NCI-H128 (cell line): ENCODE data around the gene ALG12.
"Not testable (repeated sequence)": the region's sequence is repeated elsewhere in the genome, so short reads cannot be mapped to it uniquely, and the experiment has no call there.

Source experiments
- DNase-seq: peaks from one replicate; lab custom pipeline; 2025; ENCODE audit not compliant: unreplicated experiment; lab: John Stamatoyannopoulos, UW

The ALG12 gene

GRCh38 chr22:49946612-49947295, 28.5 kb upstream of the ALG12 start:
- no peak for DNase-seq

- DNase-seq, result not testable (repeated sequence)
Measured at GRCh38 chr22:49945042-49945794, 27.0 kb upstream of the ALG12 start.

- no peak for DNase-seq
Measured at GRCh38 chr22:49944399-49944891, 26.2 kb upstream of the ALG12 start.

GRCh38 chr22:49943771-49944398, 25.6 kb upstream of the ALG12 start:
- no peak for DNase-seq

- no peak for DNase-seq
Measured at GRCh38 chr22:49943405-49943765, 25.1 kb upstream of the ALG12 start.

- no peak for DNase-seq
Measured at GRCh38 chr22:49942565-49943404, 24.5 kb upstream of the ALG12 start.

- no peak for DNase-seq
Measured at GRCh38 chr22:49941507-49942316, 23.5 kb upstream of the ALG12 start.

- DNase-seq, result no peak
Measured at GRCh38 chr22:49938565-49939136, 20.4 kb upstream of the ALG12 start.

- DNase-seq, result no peak
Measured at GRCh38 chr22:49937758-49938564, 19.7 kb upstream of the ALG12 start.

GRCh38 chr22:49936973-49937757, 18.9 kb upstream of the ALG12 start:
- no peak for DNase-seq

- peak; percentile 23 for DNase-seq
Measured at GRCh38 chr22:49936018-49936972, 18.1 kb upstream of the ALG12 start.

GRCh38 chr22:49935561-49935960, 17.3 kb upstream of the ALG12 start:
- DNase-seq, result no peak

GRCh38 chr22:49934891-49935557, 16.8 kb upstream of the ALG12 start:
- no peak for DNase-seq

GRCh38 chr22:49934160-49934890, 16.1 kb upstream of the ALG12 start:
- no peak for DNase-seq

GRCh38 chr22:49933236-49934159, 15.3 kb upstream of the ALG12 start:
- DNase-seq, result no peak
